WTC11 (cell line): ENCODE results near the gene CLEC16A.

ENCODE experiments used
- CREM ChIP-seq: sonication (generic); formaldehyde crosslinking; IDR thresholded peaks from 2 replicates; pipeline ENCODE4 v1.8.1; 2022; ENCODE audit warnings: mild to moderate bottlenecking, missing genetic modification reagents, moderate library complexity
- ETV6 ChIP-seq: sonication (generic); formaldehyde crosslinking; IDR thresholded peaks from 2 replicates; pipeline ENCODE4 v1.8.1; 2022; ENCODE audit warnings: mild to moderate bottlenecking, missing genetic modification reagents
- GTF2I ChIP-seq: fragments of 250-450 bp; sonication (Bioruptor Pico); conservative IDR thresholded peaks from 2 replicates; pipeline ENCODE4 v1.4.0; 2021; ENCODE audit warnings: mild to moderate bottlenecking
- MXD4 ChIP-seq: fragments of 250-450 bp; sonication (Bioruptor Pico); IDR thresholded peaks from 2 replicates; pipeline ENCODE4 v1.8.0; 2021; ENCODE audit warnings: mild to moderate bottlenecking, moderate library complexity, borderline replicate concordance
- NR2C2 ChIP-seq: sonication (generic); formaldehyde crosslinking; IDR thresholded peaks from 2 replicates; pipeline ENCODE4 v1.8.0; 2022; ENCODE audit warnings: mild to moderate bottlenecking, missing genetic modification reagents
- PRRX2 ChIP-seq: fragments of 250-450 bp; sonication (Bioruptor Pico); IDR thresholded peaks from 2 replicates; pipeline ENCODE4 v1.8.0; 2021; ENCODE audit warnings: mild to moderate bottlenecking
- SMAD3 ChIP-seq: sonication (generic); formaldehyde crosslinking; IDR thresholded peaks from 2 replicates; pipeline ENCODE4 v1.8.0; 2022; ENCODE audit warnings: missing genetic modification reagents, mild to moderate bottlenecking, borderline replicate concordance
- SP1 ChIP-seq: sonication (generic); formaldehyde crosslinking; conservative IDR thresholded peaks from 2 replicates; pipeline ENCODE4 v1.8.1; 2022; ENCODE audit warnings: missing genetic modification reagents
- TEAD4 ChIP-seq: sonication (generic); formaldehyde crosslinking; IDR thresholded peaks from 2 replicates; pipeline ENCODE4 v1.8.0; 2022; ENCODE audit warnings: mild to moderate bottlenecking, missing genetic modification reagents
- ZBTB21 ChIP-seq: sonication (generic); formaldehyde crosslinking; IDR thresholded peaks from 2 replicates; pipeline ENCODE4 v1.8.1; 2023; ENCODE audit warnings: mild to moderate bottlenecking, missing genetic modification reagents, borderline replicate concordance
- ZNF232 ChIP-seq: sonication (generic); formaldehyde crosslinking; IDR thresholded peaks from 2 replicates; pipeline ENCODE4 v1.8.0; 2022; ENCODE audit warnings: mild to moderate bottlenecking, missing genetic modification reagents
- ZNF671 ChIP-seq: fragments of 250-450 bp; sonication (Bioruptor Pico); IDR thresholded peaks from 2 replicates; pipeline ENCODE4 v1.8.0; 2021; ENCODE audit warnings: mild to moderate bottlenecking
- TF ChIP-seq, protein P1 (sequence below): fragments of 200-600 bp; IDR thresholded peaks from 2 replicates; pipeline ENCODE4 v1.8.0; 2022; ENCODE audit warnings: antibody characterized with exemption

DNA sequence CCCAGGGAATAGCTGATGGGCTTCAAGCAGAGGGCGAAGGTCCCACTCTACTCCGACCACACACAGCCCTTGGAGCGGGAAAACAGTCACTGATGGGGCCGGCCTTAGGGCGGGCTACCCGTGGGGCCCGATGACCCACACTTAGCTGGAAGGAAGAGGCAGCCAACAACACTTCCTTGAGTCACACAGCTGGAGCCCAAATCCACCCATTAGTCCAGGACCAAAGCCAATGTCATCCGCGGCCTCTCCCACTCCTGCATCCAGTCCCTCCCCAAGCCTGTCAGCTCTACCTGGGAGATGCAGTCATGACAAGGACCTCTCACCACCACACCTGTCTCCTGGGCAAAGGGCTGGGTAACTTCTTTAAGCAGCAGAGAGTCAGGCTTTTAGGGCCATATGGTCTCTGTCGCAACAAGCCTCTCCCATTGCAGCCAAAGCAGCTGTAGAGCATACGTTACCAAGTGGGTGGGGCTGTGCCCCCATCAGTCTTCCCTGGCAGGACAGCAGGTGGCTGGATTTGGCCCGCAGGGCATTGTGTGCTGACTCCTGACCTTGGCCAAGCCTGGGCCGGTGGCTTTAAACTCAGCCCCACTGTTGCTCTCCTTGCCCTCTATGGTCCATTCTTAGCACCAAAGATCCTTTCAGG lies 200.9 kb downstream of the CLEC16A start:
- TF ChIP-seq, protein P1, sequence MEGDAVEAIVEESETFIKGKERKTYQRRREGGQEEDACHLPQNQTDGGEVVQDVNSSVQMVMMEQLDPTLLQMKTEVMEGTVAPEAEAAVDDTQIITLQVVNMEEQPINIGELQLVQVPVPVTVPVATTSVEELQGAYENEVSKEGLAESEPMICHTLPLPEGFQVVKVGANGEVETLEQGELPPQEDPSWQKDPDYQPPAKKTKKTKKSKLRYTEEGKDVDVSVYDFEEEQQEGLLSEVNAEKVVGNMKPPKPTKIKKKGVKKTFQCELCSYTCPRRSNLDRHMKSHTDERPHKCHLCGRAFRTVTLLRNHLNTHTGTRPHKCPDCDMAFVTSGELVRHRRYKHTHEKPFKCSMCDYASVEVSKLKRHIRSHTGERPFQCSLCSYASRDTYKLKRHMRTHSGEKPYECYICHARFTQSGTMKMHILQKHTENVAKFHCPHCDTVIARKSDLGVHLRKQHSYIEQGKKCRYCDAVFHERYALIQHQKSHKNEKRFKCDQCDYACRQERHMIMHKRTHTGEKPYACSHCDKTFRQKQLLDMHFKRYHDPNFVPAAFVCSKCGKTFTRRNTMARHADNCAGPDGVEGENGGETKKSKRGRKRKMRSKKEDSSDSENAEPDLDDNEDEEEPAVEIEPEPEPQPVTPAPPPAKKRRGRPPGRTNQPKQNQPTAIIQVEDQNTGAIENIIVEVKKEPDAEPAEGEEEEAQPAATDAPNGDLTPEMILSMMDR: no peak
- no peak for TF ChIP-seq MXD4 (CRISPR knock-in tag)
- TF ChIP-seq NR2C2 (CRISPR knock-in tag): no peak
- TF ChIP-seq PRRX2 (CRISPR knock-in tag): no peak
- TF ChIP-seq TEAD4 (CRISPR knock-in tag): no peak
- TF ChIP-seq ZNF671 (CRISPR knock-in tag): no peak
- TF ChIP-seq CREM (CRISPR knock-in tag): no peak
- TF ChIP-seq SP1 (CRISPR knock-in tag): no peak
- TF ChIP-seq ZNF232: no peak
- TF ChIP-seq GTF2I (CRISPR knock-in tag): no peak
- TF ChIP-seq ZBTB21 (CRISPR knock-in tag): no peak
- TF ChIP-seq ETV6 (CRISPR knock-in tag): no peak
- TF ChIP-seq SMAD3 (CRISPR knock-in tag): no peak
